GM12892 (cell line): Measurements from ENCODE around the gene NPAS3.

Experiments
- POLR2A ChIP-seq: IDR thresholded peaks from 2 replicates; pipeline ENCODE4 v1.6.1; 2011; ENCODE audit warnings: low read depth, low read length, control low read depth
- POLR2AphosphoS5 ChIP-seq: IDR thresholded peaks from 2 replicates; pipeline ENCODE4 v1.6.1; 2011; ENCODE audit warnings: low read depth, low read length, control low read depth
- TAF1 ChIP-seq: IDR thresholded peaks from 2 replicates; pipeline ENCODE4 v1.6.1; 2011; ENCODE audit warnings: low read depth, mild to moderate bottlenecking, control low read depth, low read length, borderline replicate concordance

DNA sequence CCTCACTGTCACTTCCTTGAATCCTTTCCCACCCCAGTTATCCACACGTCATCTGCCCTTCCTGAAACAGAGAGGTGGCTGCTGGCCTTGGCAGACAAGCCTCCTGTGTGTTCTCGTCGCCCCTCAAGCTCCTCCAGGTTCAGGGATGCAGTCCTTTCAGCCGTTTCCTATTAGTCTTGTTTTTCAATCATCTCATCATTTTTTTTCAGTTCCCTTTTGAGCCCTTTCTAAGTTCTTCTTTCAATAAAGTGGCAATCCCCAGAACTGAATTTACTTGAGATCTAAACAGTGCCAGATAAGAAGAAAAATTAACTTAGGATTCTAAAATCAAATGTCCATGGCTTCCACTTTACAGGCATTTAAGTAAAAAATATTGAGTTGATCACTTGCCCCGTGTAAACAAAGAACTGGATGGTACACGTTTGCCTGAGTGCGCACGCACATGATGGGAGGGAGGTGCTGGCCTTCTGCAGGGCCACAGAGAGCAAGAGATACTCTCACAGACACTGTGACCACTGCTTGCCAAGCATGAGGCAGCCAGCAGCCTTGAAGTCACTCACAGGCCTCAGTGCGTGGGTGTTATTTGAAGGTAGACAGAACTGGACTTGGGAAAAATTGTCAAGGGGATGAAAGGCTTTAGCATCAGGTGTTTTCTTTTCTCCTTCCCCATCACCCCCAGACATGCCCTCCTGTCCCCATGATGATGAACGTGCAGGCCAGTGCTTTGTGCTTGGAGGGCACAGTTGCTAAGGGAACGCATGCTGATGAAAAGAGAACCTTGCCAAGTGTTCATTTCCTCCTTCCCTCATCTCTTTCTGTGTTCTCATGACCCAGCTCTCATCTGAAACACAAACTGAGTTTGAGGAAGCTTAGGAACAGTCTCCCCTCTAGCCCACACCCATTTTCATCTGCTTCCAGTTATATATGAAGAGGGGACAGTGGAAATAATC, 603.9 kb downstream of the NPAS3 start:
- TF ChIP-seq POLR2AphosphoS5 (no peak), TAF1 (no peak), POLR2A (no peak)
